GM21390 (cell line): ENCODE data around the gene STAT3.

ENCODE experiments used
- ATAC-seq: cut with Tn5 transposase; IDR thresholded peaks from one replicate; pipeline ENCODE4 v1.9.1; 2021; ENCODE audit not compliant: unreplicated experiment

STAT3 gene

GRCh38 chr17:42354956-42355843, 33.0 kb downstream of the STAT3 start:
- ATAC-seq = no peak

- ATAC-seq = no peak
Measured at GRCh38 chr17:42348104-42348503, 40.1 kb downstream of the STAT3 start.

- ATAC-seq = no peak
Measured at GRCh38 chr17:42347606-42348005, 40.6 kb downstream of the STAT3 start.

- ATAC-seq = no peak
Measured at GRCh38 chr17:42347198-42347597, 41.0 kb downstream of the STAT3 start.

GRCh38 chr17:42346481-42346880, 41.8 kb downstream of the STAT3 start:
- no peak for ATAC-seq

GRCh38 chr17:42345396-42346073, 42.7 kb downstream of the STAT3 start:
- ATAC-seq = no peak

GRCh38 chr17:42342242-42343008, 45.8 kb downstream of the STAT3 start:
- ATAC-seq = no peak

- ATAC-seq = no peak
Measured at GRCh38 chr17:42341568-42341967, 46.7 kb downstream of the STAT3 start.

GRCh38 chr17:42340691-42341127, 47.5 kb downstream of the STAT3 start:
- no peak for ATAC-seq

- no peak for ATAC-seq
Measured at GRCh38 chr17:42339221-42339620, 49.0 kb downstream of the STAT3 start.

- no peak for ATAC-seq
Measured at GRCh38 chr17:42338427-42338985, 49.7 kb downstream of the STAT3 start.

- peak; percentile 51 for ATAC-seq
Measured at GRCh38 chr17:42337442-42337841, 50.8 kb downstream of the STAT3 start.

GRCh38 chr17:42334677-42335076, 53.6 kb downstream of the STAT3 start:
- ATAC-seq = no peak

GRCh38 chr17:42333053-42333452, 55.2 kb downstream of the STAT3 start:
- no peak for ATAC-seq

- no peak for ATAC-seq
Measured at GRCh38 chr17:42329025-42329976, 58.9 kb downstream of the STAT3 start.

- ATAC-seq = no peak
Measured at GRCh38 chr17:42325026-42325425, 63.2 kb downstream of the STAT3 start.

- no peak for ATAC-seq
Measured at GRCh38 chr17:42323268-42323773, 64.9 kb downstream of the STAT3 start.

GRCh38 chr17:42322382-42323267, 65.6 kb downstream of the STAT3 start:
- ATAC-seq = peak; percentile 67

GRCh38 chr17:42321555-42321954, 66.7 kb downstream of the STAT3 start:
- ATAC-seq = no peak
